ENCODE measurements around the gene GEN1.

DNA sequence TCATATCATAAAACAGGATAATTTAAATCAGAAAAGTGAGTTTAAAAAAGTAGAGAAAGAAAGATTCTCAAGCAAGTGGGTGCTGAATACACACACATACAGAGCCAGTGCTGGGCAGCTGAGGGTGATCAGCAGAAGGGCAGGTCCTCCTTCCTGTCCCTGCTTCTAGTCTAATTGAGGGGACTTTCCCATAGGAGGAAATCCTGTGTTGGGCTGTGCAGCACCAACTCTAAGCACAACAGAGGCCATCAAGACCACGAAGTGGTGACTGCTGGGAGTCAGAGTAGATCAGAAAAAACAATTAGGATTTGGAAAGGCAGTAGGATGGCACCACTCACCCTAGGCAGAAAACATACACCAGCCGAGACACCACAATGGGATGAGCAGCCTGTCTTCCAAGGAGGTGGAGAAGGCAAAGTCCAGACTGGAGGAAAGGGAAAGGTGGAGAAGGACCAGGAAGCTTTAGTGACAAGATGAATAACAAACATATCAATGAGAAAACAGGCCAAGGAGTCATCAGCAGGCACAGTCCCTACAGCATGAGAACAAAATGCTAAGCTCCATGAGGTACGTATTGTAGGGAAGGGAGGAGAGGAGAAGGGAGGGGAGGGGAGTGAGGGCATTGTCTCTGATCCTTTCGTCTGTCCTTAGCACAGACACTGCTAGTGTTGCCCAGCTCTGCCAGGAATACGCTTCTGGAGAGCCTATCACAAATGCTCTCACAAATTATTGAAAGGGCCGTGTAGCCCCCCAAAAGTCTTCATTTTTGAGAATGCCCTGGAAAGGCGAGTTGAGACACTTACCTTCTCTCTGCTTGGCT, 45.6 kb downstream of the GEN1 start:
- no peak for TF ChIP-seq POLR2A (IDR thresholded peaks at IDR 0.05)
- no peak for TF ChIP-seq CTCF (IDR thresholded peaks at IDR 0.05)
- TF ChIP-seq EP300 (IDR thresholded peaks at IDR 0.05) = no peak

Measured in ovary (tissue), 3 donors.